PC-9 (cell line): ENCODE results near the gene CD226.

ENCODE experiments used
- CTCF ChIP-seq: fragments of 200-600 bp; sonication (generic); conservative IDR thresholded peaks from 2 replicates; pipeline ENCODE4 v1.6.1; 2017; ENCODE audit warnings: mixed run types, antibody characterized with exemption, mild to moderate bottlenecking, moderate library complexity
- EZH2 ChIP-seq: fragments of 200-600 bp; sonication (generic); IDR thresholded peaks from 2 replicates; pipeline ENCODE4 v1.8.0; 2017; ENCODE audit warnings: antibody characterized with exemption, low read depth

GRCh38 chr18:69957747-69958146 lies 10.1 kb upstream of the CD226 start:
- TF ChIP-seq EZH2, result no peak
- TF ChIP-seq CTCF, result no peak
